ENCODE results near the gene UBXN6.

Gene UBXN6

DNA sequence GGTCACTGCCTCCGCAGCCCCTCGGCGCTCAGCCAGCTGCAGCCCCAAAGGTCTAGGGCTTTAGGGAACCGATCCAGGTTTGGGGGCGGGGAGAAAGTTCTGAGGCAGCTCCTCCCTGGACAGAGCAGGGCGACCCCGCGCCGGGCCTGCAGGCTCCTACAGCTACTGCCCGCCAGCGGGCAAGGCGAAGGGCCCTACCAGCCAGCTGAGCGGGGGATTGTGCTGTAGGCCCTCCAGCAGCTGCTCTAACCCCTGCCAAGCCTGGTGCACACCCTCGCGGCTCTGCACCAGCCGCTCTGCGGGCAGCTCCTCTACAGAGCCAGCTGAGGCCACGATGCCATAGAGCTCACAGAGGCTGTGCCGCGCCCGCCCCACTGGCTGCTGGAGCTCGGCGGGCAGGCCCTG lies 46.7 kb upstream of the UBXN6 start:
- Histone ChIP-seq H3K4me3 (ENCODE audit: low read depth in 1 of 2, low read length in 1 of 2) (no peak overlapping the region), H3K9me3 (no peaks in the 10 kb centered on the region), H3K27me3 (no peaks in the 10 kb centered on the region), H3K36me3 (peaks cover 90% of the 10 kb centered on the region), H3K27ac (no peak overlapping the region), H3K4me1 (ENCODE audit: control insufficient read depth in 1 of 2, insufficient read depth in 1 of 2, low read depth in 1 of 2, low read length in 1 of 2) (no peaks in the 10 kb centered on the region)
- TF ChIP-seq, protein P1, sequence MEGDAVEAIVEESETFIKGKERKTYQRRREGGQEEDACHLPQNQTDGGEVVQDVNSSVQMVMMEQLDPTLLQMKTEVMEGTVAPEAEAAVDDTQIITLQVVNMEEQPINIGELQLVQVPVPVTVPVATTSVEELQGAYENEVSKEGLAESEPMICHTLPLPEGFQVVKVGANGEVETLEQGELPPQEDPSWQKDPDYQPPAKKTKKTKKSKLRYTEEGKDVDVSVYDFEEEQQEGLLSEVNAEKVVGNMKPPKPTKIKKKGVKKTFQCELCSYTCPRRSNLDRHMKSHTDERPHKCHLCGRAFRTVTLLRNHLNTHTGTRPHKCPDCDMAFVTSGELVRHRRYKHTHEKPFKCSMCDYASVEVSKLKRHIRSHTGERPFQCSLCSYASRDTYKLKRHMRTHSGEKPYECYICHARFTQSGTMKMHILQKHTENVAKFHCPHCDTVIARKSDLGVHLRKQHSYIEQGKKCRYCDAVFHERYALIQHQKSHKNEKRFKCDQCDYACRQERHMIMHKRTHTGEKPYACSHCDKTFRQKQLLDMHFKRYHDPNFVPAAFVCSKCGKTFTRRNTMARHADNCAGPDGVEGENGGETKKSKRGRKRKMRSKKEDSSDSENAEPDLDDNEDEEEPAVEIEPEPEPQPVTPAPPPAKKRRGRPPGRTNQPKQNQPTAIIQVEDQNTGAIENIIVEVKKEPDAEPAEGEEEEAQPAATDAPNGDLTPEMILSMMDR (IDR thresholded peaks at IDR 0.05) = no peak

DNA sequence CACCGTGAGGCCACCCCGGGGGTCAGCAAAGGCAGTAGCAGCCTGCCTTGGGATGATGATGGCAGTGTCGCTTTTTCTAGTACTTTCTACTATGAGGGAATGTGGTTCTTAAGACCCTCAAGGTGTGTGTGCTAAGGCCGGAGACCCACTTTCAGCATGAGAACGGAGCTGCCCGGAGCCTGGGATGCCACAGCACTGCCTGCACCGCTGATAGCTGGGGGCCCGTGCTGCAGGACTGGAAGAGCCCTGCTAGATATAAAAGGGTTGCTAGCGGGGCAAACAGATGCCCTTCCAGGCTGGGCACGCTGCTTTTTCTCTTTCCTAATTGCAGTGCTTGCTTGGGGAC lies 46.2 kb upstream of the UBXN6 start:
- Histone ChIP-seq H3K9me3 (no peaks in the 10 kb centered on the region), H3K27me3 (no peaks in the 10 kb centered on the region), H3K36me3 (peaks cover 95% of the 10 kb centered on the region), H3K27ac (no peak overlapping the region), H3K4me3 (ENCODE audit: low read depth in 1 of 2, low read length in 1 of 2) (no peak overlapping the region), H3K4me1 (ENCODE audit: control insufficient read depth in 1 of 2, insufficient read depth in 1 of 2, low read depth in 1 of 2, low read length in 1 of 2) (no peaks in the 10 kb centered on the region)
- TF ChIP-seq, protein P1 (IDR thresholded peaks at IDR 0.05) = no peak

DNA sequence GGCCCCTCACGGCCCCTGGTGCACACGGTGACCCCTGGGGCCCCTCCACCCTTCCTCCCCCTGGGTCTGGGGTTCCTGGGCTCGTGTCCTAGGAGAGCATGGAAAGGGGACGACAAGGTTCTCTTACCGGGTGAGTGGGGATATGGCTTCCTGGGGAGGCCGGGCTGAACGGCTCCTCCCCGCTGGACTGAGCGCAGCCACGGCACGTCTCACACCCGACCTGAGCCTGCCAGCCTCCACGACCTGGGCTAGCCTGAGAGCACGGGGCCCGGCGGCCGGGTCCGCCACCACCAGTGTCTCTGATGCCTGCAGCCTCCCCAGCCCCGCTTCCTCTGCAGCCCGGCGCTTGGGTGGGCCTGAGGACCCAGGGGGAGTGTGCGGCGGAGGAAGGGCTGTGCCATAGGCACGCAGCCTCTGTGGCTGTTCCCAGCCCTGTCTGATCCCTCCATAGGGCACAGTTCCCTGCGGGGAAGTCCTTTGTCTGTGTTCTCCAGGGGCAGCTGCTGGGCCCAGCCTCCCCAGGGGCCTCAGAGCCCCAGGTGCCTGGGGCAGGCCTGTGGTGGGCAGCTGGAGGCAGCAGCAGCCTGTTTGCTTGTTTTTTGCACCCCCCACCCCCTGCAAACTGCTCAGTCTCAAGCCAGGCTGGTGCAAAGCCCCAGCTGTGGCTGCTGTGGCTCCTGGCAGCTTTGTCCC lies 45.7 kb upstream of the UBXN6 start:
- Histone ChIP-seq H3K4me1 (ENCODE audit: control insufficient read depth in 1 of 2, insufficient read depth in 1 of 2, low read depth in 1 of 2, low read length in 1 of 2) (no peaks in the 10 kb centered on the region), H3K36me3 (peaks cover 96% of the 10 kb centered on the region), H3K27ac (no peak overlapping the region), H3K4me3 (ENCODE audit: low read depth in 1 of 2, low read length in 1 of 2) (no peak overlapping the region), H3K9me3 (no peaks in the 10 kb centered on the region), H3K27me3 (no peaks in the 10 kb centered on the region)
- TF ChIP-seq, protein P1 (IDR thresholded peaks at IDR 0.05) = no peak

DNA sequence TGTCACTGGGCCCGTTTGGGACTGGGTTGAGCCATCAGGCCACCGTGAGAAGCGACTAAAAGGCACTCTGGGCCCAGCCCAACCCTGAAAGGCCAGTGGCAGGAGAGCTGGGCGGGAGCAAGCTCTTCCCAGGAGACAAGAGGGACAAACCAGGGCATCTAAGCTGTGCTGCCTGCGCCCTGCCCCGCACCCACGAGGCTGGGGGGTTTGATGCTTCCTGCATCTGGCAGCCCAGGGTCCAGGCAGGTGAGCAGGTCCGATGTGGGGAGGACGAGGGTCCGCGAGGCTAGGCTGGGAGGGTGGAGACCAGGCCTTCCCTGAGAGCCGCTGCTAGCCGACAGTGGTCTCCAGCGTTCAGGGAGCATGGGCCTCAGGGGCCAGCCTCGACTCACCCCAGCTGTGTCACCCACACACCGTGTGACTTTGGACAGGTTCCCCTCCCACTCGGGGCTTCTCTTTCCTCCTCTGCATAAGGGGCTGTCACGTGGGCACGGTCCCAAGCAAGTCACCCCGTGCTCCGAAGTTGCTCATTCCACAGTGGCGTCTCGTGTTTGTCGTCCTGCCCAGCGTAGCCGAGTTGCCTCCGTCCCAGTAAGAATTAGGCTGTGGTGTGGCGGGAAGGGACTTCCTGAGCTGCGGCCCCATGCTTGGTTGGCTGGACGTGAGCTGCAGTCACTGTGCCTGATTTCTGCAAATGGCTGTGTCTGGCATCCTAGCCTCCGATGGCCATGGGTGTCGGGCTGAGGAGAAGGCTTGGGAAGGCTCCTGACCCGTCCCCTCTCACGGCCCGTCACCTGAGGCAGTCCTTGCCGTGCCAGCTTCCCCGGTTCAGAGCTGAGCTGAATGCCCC lies 44.9 kb upstream of the UBXN6 start:
- Histone ChIP-seq H3K27me3 (no peaks in the 10 kb centered on the region), H3K4me1 (ENCODE audit: control insufficient read depth in 1 of 2, insufficient read depth in 1 of 2, low read depth in 1 of 2, low read length in 1 of 2) (no peaks in the 10 kb centered on the region), H3K4me3 (ENCODE audit: low read depth in 1 of 2, low read length in 1 of 2) (no peak overlapping the region), H3K27ac (no peak overlapping the region), H3K36me3 (peaks cover 97% of the 10 kb centered on the region), H3K9me3 (no peaks in the 10 kb centered on the region)
- TF ChIP-seq, protein P1 (IDR thresholded peaks at IDR 0.05) = no peak

DNA sequence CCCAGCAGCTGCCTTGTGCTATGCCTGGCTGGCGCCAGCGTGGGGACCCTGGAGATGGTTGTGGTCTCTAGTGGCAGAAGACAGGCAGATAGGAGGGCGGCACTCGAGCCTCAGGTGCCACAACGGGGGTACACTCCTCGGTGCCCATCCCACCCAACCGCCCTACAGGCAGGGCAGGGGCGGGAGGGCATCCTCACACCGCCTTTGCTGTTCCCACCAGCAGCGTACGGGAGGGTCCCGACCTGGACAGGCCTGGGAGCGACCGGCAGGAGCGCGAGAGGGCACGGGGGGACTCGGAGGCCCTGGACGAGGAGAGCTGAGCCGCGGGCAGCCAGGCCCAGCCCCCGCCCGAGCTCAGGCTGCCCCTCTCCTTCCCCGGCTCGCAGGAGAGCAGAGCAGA lies 44.1 kb upstream of the UBXN6 start:
- no peaks in the 10 kb centered on the region for H3K9me3 ChIP-seq
- peaks cover 97% of the 10 kb centered on the region for H3K36me3 ChIP-seq
- H3K27me3 ChIP-seq = no peaks in the 10 kb centered on the region
- TF ChIP-seq, protein P1 (IDR thresholded peaks at IDR 0.05) = no peak
- H3K4me1 ChIP-seq (ENCODE audit: control insufficient read depth in 1 of 2, insufficient read depth in 1 of 2, low read depth in 1 of 2, low read length in 1 of 2) = no peaks in the 10 kb centered on the region
- no peak overlapping the region for H3K27ac ChIP-seq
- H3K4me3 ChIP-seq (ENCODE audit: low read depth in 1 of 2, low read length in 1 of 2) = no peak overlapping the region

Measured in neutrophil (primary cell).